Measurements from ENCODE around the gene CSF3.

DNA sequence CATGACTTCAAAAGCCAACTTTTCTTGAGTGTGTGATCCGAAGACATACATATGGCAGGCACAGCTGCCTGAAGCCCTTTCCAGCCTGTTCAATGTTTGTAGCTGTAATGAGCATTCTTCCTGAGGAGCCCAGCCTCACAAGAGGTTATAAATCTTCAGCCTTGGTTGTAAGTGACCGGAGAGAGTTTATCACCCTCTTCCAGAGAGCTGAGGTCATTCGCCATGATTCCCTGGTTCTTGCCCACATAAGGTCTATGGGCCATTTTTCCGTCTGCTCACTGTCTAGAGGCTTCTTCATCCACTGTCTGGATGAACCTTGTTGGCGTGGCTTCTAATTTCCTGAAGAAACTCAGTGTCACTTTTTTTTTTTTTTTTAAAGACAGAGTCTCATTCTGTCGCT, 9.7 kb upstream of the CSF3 start:
- TF ChIP-seq, protein P1, sequence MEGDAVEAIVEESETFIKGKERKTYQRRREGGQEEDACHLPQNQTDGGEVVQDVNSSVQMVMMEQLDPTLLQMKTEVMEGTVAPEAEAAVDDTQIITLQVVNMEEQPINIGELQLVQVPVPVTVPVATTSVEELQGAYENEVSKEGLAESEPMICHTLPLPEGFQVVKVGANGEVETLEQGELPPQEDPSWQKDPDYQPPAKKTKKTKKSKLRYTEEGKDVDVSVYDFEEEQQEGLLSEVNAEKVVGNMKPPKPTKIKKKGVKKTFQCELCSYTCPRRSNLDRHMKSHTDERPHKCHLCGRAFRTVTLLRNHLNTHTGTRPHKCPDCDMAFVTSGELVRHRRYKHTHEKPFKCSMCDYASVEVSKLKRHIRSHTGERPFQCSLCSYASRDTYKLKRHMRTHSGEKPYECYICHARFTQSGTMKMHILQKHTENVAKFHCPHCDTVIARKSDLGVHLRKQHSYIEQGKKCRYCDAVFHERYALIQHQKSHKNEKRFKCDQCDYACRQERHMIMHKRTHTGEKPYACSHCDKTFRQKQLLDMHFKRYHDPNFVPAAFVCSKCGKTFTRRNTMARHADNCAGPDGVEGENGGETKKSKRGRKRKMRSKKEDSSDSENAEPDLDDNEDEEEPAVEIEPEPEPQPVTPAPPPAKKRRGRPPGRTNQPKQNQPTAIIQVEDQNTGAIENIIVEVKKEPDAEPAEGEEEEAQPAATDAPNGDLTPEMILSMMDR (conservative IDR thresholded peaks at IDR 0.05): no peak
- no peak for TF ChIP-seq ZFX (IDR thresholded peaks at IDR 0.05)
